GM06990 (cell line): ENCODE data around the gene POC1B.

ENCODE experiments used
- DNase-seq: peaks from one replicate; pipeline ENCODE4 v3.0.0-alpha.2; 2011; ENCODE audit not compliant: insufficient read length; ENCODE audit errors: extremely low read depth
- H3K27me3 ChIP-seq: replicated peaks from 2 replicates; pipeline ENCODE4 v1.6.0; 2011; ENCODE audit warnings: low read length; ENCODE audit not compliant: control insufficient read depth, insufficient read depth
- H3K36me3 ChIP-seq: 2 replicates; pipeline ENCODE4 v1.5.1; 2011; ENCODE audit warnings: low read length; ENCODE audit not compliant: control insufficient read depth, insufficient read depth
- H3K4me3 ChIP-seq: replicated peaks from 2 replicates; pipeline ENCODE4 v1.5.1; 2011; ENCODE audit warnings: low read depth, mild to moderate bottlenecking, control low read depth, low read length
- CTCF ChIP-seq: IDR thresholded peaks from 2 replicates; pipeline ENCODE4 v1.5.1; 2011; ENCODE audit warnings: low read length, control low read depth, mild to moderate bottlenecking, inconsistent platforms; ENCODE audit not compliant: insufficient read depth, poor library complexity, severe bottlenecking

POC1B gene

DNA sequence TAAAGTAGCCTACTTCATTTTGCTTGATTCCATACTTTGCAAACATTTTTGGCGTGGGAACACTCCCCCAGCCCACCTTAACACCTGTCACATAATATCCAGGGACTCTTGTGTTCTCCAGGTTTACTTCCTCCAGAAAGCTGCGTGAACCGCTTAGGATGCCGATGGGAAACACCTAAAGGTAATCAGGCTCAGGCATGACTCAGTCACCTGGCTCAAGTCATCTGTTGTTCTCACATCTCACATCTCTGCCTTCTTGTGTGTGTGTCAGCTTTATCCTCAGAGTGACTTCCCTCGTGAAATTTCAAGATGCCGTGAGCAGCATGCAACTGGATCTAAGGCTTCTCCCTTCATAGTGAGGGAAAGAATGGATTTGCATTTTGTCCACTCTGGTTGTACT lies 125.4 kb downstream of the POC1B start:
- no peak for DNase-seq
- Histone ChIP-seq H3K4me3 (no peak overlapping the region), H3K27me3 (no peaks in the 10 kb centered on the region), H3K36me3 (no peaks in the 10 kb centered on the region)
- no peak for TF ChIP-seq CTCF

DNA sequence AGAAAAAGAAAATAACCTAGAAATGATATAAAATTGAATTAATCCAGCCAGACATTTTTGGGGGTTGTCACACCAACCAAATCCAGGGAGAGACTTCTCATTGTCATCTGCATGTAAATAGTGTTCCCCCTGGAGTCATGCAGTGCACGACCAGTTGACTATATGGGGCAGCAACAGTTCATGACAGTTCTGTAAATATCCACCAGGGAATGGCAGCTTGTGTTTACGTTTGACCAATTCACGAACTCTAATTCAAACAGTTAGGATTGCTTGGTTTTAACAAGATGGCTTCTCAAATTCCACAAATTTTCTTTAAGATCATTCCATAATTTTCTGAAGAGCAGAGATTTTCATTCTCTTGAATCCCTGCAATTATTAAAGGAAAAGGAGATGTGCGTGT lies 130.1 kb downstream of the POC1B start:
- DNase-seq: no peak
- Histone ChIP-seq H3K36me3 (no peaks in the 10 kb centered on the region), H3K4me3 (no peak overlapping the region), H3K27me3 (no peaks in the 10 kb centered on the region)
- no peak for TF ChIP-seq CTCF

DNA sequence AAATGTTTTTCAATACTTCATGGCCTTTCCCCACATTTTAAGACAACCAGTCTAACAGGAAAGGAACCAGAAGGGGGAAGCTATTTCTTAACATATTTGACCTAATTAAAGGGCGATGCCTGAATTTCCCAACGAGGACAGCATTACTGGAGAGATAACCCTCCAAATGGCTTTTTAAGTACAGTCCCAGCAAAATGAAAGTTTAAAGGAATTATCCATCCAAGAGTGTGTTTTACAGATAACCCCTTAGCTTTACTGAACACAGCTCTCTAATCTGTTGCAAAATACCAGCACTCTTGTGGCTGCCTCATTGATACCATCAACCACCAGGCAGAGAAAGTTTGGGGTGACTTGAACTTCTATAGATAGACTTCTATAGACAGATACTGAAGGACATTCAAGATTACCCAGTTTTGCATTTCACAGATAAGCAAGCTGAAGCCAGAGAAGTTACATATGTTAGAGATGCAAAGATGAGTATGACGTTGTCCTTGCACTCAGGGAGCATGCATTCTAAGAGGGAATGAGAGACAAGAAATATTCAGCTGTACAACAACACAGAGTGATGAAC lies 132.2 kb downstream of the POC1B start:
- no peak for DNase-seq
- Histone ChIP-seq H3K27me3 (no peaks in the 10 kb centered on the region), H3K36me3 (no peaks in the 10 kb centered on the region), H3K4me3 (no peak overlapping the region)
- TF ChIP-seq CTCF: no peak

- no peak for TF ChIP-seq CTCF
- H3K4me3 ChIP-seq: no peak overlapping the region
- no peak for DNase-seq
- no peaks in the 10 kb centered on the region for H3K27me3 ChIP-seq
- no peaks in the 10 kb centered on the region for H3K36me3 ChIP-seq
Measured at GRCh38 chr12:89392391-89392790, 133.5 kb downstream of the POC1B start.

GRCh38 chr12:89391726-89392336 lies 134.0 kb downstream of the POC1B start:
- no peaks in the 10 kb centered on the region for H3K27me3 ChIP-seq
- no peak overlapping the region for H3K4me3 ChIP-seq
- TF ChIP-seq CTCF: no peak
- H3K36me3 ChIP-seq: no peaks in the 10 kb centered on the region
- no peak for DNase-seq
